Activated T-cell treated with anti-CD3 and anti-CD28 coated beads, Interleukin-2, amount 50 U/mL, for 24 hours (primary cell): Measurements from ENCODE around the gene RASGEF1C.
"Not testable (repeated sequence)": the region's sequence is repeated elsewhere in the genome, so short reads cannot be mapped to it uniquely, and the experiment has no call there.

Source experiments
- DNase-seq: peaks from one replicate; pipeline ENCODE4 v3.0.0-alpha.2; 2020
- H3K27ac Mint-ChIP-seq: 2 replicates; pipeline ENCODE4 v1.8.0; 2020; ENCODE audit warnings: mild to moderate bottlenecking, mixed read lengths
- H3K27me3 Mint-ChIP-seq: 2 replicates; pipeline ENCODE4 v1.8.0; 2020; ENCODE audit warnings: mixed read lengths
- H3K36me3 Mint-ChIP-seq: 2 replicates; pipeline ENCODE4 v1.8.0; 2020; ENCODE audit warnings: low read depth, mixed read lengths
- H3K4me1 Mint-ChIP-seq: 2 replicates; pipeline ENCODE4 v1.8.0; 2020; ENCODE audit warnings: low read depth, mixed read lengths
- H3K4me3 Mint-ChIP-seq: 2 replicates; pipeline ENCODE4 v1.8.0; 2020; ENCODE audit warnings: mild to moderate bottlenecking, moderate library complexity, mixed read lengths
- H3K9me3 Mint-ChIP-seq: 2 replicates; pipeline ENCODE4 v1.8.0; 2020; ENCODE audit warnings: mixed read lengths

Gene RASGEF1C

GRCh38 chr5:180215783-180216630, 7.0 kb upstream of the RASGEF1C start:
- Mint-ChIP-seq H3K4me1 (no peaks in the 10 kb centered on the region), H3K4me3 (no peak overlapping the region), H3K9me3 (peaks cover 32% of the 10 kb centered on the region), H3K27ac (no peak overlapping the region), H3K36me3 (peaks cover 6% of the 10 kb centered on the region), H3K27me3 (peaks cover 19% of the 10 kb centered on the region)
- DNase-seq, result no peak

DNA sequence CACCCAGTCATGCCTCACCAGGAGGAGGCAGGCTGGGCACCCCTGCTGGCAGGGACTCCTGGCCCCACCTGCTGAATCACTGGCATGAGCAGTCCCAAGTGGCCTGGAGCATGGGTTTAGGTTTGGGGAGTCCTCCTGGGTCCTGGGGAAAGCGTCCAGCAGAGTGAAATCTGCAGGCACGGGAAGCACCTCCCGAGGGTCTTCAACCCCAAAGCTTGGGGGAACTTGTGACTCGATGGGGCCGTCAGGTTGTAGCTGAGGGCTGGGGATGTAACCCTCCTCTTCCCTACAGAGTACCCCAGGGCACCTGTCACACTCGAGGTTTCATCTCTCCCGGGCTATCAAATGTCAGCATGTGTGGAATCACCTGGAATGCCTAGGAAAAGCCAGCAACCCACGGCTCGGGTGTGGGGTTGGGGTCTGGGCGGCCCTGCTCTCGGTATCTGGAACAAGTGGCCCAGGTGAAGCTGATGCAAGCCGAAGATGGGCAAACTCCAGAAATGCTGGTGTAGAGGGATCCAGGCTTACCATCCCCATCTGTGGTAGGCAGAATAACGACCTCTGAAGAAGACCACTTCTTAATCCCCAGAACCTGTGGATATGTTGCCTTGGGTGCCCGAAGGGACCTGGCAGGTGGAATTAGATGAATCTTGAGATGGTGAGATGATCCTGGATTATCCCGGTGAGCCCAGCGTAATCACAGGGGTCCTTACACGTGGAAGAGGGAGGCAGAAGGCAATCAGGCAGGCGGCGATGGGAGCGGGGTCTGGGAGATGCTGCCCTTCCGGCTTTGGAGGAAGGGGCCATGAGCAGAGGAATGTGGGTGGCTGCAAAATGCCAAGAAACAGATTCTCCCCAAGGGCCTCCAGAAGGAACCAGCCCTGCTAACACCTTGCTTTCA, 6.1 kb upstream of the RASGEF1C start:
- no peak overlapping the region for H3K4me3 Mint-ChIP-seq
- H3K36me3 Mint-ChIP-seq, result peaks cover 3% of the 10 kb centered on the region
- H3K4me1 Mint-ChIP-seq, result no peaks in the 10 kb centered on the region
- DNase-seq, result no peak
- peaks cover 28% of the 10 kb centered on the region for H3K27me3 Mint-ChIP-seq
- H3K27ac Mint-ChIP-seq, result no peak overlapping the region
- peaks cover 28% of the 10 kb centered on the region for H3K9me3 Mint-ChIP-seq

GRCh38 chr5:180213657-180214207, 4.7 kb upstream of the RASGEF1C start:
- Mint-ChIP-seq H3K27me3 (peaks cover 35% of the 10 kb centered on the region), H3K36me3 (peaks cover 2% of the 10 kb centered on the region), H3K9me3 (peaks cover 15% of the 10 kb centered on the region), H3K4me1 (no peaks in the 10 kb centered on the region), H3K4me3 (no peak overlapping the region), H3K27ac (no peak overlapping the region)
- no peak for DNase-seq

- peaks cover 2% of the 10 kb centered on the region for H3K36me3 Mint-ChIP-seq
- no peak for DNase-seq
- peaks cover 11% of the 10 kb centered on the region for H3K9me3 Mint-ChIP-seq
- H3K27me3 Mint-ChIP-seq, result peaks cover 38% of the 10 kb centered on the region
- no peak overlapping the region for H3K27ac Mint-ChIP-seq
- peaks cover 3% of the 10 kb centered on the region for H3K4me1 Mint-ChIP-seq
- no peak overlapping the region for H3K4me3 Mint-ChIP-seq
Observed at GRCh38 chr5:180213256-180213600, 4.2 kb upstream of the RASGEF1C start.

DNA sequence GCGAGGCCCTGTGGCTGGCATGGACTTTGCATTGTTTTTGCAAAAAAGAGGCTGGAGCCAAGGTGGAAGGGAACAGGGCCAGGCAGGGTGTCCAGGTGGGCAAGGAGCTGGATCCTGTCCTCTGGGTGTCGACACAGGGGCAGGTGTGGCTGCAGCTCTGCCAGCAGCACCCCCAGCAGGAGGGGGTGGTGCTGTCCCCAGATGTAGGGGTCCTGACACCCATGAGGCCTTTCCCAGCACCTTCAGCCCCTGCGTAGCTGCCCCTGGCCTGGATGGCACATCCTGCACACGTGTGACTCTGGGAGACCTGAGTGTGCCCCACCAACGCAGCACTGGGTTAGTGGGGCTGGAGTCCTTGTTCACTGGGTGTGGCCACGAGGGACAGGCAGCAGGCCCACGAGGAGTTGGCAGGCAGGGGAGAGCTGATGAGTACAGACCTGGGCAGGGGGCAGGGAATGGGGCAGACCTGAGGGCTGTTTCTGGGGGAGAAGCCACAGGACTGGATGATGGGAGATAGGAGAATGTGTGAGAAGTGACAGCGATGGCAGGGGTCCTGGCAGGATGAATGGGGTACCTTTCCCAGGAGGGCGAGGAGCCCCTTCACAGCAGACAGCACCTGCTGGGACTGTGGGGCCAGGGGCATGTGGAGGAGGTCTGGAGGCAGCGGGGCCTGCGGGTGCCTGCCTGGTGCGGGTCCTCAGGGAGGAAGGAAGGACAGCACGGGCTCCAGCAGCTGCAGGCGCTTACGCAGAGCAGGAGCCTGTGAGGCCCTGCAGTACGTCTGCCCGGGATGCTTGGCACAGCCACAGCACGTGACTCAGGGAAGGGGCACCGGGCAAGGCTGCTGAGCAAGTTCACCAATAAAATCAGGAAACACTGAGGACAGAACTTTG, 3.6 kb upstream of the RASGEF1C start:
- DNase-seq, result no peak
- peaks cover 8% of the 10 kb centered on the region for H3K4me1 Mint-ChIP-seq
- peaks cover 45% of the 10 kb centered on the region for H3K27me3 Mint-ChIP-seq
- H3K4me3 Mint-ChIP-seq, result no peak overlapping the region
- H3K36me3 Mint-ChIP-seq, result peaks cover 2% of the 10 kb centered on the region
- H3K9me3 Mint-ChIP-seq, result peaks cover 7% of the 10 kb centered on the region
- no peak overlapping the region for H3K27ac Mint-ChIP-seq

GRCh38 chr5:180211761-180212035, 2.7 kb upstream of the RASGEF1C start:
- H3K27me3 Mint-ChIP-seq, result peaks cover 51% of the 10 kb centered on the region
- peaks cover 11% of the 10 kb centered on the region for H3K4me1 Mint-ChIP-seq
- no peak overlapping the region for H3K27ac Mint-ChIP-seq
- peaks cover 2% of the 10 kb centered on the region for H3K36me3 Mint-ChIP-seq
- no peak overlapping the region for H3K4me3 Mint-ChIP-seq
- H3K9me3 Mint-ChIP-seq, result peaks cover 7% of the 10 kb centered on the region
- DNase-seq, result no peak

- H3K9me3 Mint-ChIP-seq, result peaks cover 6% of the 10 kb centered on the region
- no peak overlapping the region for H3K27ac Mint-ChIP-seq
- H3K4me3 Mint-ChIP-seq, result no peak overlapping the region
- peaks cover 12% of the 10 kb centered on the region for H3K4me1 Mint-ChIP-seq
- H3K36me3 Mint-ChIP-seq, result peaks cover 2% of the 10 kb centered on the region
- H3K27me3 Mint-ChIP-seq, result peaks cover 54% of the 10 kb centered on the region
- no peak for DNase-seq
Observed at GRCh38 chr5:180210961-180211760, 2.1 kb upstream of the RASGEF1C start.

DNA sequence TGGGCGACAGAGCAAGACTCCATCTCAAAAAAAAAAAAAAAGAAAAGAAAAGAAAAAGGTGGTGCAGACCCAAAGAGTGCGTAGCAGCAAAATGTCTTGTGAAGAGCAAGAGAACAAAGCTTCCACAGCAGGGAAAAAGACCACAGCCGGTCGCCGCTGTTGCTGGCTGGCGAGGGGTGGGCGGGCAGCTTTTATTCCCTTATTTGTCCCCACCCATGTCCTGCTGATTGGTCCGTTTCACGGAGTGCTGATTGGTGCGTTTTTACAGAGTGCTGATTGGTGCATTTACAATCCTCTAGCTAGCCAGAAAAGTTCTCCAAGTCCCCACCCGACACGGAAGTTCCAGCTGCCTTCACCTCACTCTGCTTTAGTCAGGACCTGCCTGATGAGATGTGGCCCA, 1.1 kb upstream of the RASGEF1C start:
- not testable (repeated sequence) for H3K4me3 Mint-ChIP-seq, DNase-seq, H3K36me3 Mint-ChIP-seq, H3K9me3 Mint-ChIP-seq, H3K27ac Mint-ChIP-seq
- peaks cover 12% of the 10 kb centered on the region for H3K4me1 Mint-ChIP-seq
- H3K27me3 Mint-ChIP-seq, result peaks cover 56% of the 10 kb centered on the region

DNA sequence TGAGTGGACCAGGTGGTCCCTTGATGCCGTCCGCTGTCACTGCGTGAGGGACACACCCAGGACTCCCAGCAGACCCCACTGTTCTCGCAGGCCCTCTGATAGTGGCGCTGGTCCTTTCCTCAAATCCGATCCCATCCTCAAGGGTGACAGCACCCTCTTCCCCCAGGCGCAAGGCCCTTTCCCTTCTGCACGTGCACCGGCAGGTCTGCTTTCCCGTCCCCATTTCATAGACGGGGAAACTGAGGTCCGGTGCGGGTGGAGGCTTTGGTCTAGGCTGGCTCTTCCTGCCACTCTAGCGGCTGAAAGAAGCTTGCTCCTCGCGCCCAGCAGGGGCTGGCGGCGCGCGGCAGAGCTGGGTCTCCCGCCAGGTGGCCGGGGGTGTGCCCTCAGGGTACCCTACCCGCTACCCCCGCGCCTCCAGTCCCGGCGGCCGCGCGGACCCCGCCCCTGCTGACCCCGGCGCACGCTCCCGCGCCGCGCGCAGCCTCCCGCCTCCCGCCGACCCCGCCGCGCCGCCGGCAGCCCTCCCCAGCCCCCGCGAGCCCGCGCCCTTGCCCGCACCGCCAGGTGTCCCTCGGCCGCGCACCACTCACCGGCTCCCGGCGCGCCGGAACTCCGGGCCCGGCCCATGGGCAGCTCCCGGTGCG, 453 bp downstream of the RASGEF1C start:
- peaks cover 58% of the 10 kb centered on the region for H3K27me3 Mint-ChIP-seq
- no peaks in the 10 kb centered on the region for H3K9me3 Mint-ChIP-seq
- DNase-seq, result no peak
- H3K36me3 Mint-ChIP-seq, result no peaks in the 10 kb centered on the region
- peaks cover 12% of the 10 kb centered on the region for H3K4me1 Mint-ChIP-seq
- H3K4me3 Mint-ChIP-seq, result peak overlapping the region; percentile 45
- no peak overlapping the region for H3K27ac Mint-ChIP-seq

DNA sequence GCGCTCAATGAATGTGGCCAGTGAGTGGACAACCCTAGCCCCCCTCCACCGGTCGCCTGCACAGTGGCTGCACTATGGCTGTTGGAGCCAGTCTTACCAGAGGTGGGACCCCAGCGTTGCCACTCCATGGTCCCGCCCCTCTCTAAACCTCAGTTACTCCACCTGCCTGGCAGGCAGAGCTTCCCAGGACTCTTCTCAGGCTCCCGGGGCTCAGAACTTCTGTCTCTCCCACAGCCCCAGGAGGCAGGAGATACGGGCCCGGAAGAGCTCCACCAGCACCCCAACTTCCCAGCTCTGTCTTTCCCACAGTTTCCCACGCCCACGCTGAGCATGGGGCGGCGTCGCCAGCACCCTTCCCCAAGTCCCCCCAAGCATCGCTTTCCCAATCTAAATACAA, 975 bp downstream of the RASGEF1C start:
- DNase-seq, result no peak
- Mint-ChIP-seq H3K4me1 (peaks cover 12% of the 10 kb centered on the region), H3K27ac (no peak overlapping the region), H3K27me3 (peaks cover 60% of the 10 kb centered on the region), H3K36me3 (no peaks in the 10 kb centered on the region), H3K4me3 (peak overlapping the region; percentile 45), H3K9me3 (no peaks in the 10 kb centered on the region)

DNA sequence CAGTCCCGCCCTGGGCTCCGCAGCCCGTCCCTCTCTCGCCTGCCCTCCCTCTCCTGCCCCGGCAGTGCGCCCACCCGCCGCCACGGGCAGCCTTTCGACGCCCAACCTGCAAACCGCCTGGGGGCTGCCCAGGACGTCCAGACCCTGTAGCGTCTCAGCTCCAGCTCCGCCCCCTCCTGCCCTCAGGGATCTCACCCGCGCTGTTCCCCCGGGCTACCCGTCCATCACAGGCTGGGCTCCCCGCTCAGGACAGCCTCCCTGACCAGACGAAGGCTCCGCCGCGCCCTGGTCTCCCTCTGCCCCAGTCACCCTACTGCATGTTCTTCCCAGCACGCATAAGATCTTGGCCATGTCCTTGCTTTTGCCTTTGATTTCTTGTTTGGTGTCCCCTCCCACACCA, 1.4 kb downstream of the RASGEF1C start:
- Mint-ChIP-seq H3K27ac (no peak overlapping the region), H3K4me3 (no peak overlapping the region), H3K36me3 (no peaks in the 10 kb centered on the region), H3K4me1 (peaks cover 12% of the 10 kb centered on the region), H3K27me3 (peaks cover 60% of the 10 kb centered on the region), H3K9me3 (no peaks in the 10 kb centered on the region)
- no peak for DNase-seq

DNA sequence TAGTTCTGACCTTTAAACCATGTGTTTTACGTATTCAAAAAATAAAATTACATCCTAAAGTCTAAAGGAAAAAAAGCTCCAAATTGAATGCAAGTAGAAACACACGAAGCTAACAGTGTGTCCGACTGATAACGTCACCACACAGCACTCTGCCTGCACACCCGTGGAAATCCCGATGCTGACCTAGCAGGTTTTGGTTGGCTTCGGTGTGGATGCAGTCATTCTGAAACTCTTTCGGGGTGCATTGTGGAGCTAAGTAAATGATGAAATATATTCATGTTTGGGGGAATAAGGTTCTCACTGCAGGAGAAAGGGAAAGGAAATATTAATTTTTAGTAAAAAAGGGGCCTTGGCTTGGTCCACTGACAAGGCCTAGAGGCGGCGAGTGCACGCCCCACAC, 2.0 kb downstream of the RASGEF1C start:
- Mint-ChIP-seq H3K4me1 (peaks cover 12% of the 10 kb centered on the region), H3K36me3 (no peaks in the 10 kb centered on the region), H3K9me3 (no peaks in the 10 kb centered on the region), H3K27ac (no peak overlapping the region), H3K27me3 (peaks cover 56% of the 10 kb centered on the region), H3K4me3 (no peak overlapping the region)
- no peak for DNase-seq

DNA sequence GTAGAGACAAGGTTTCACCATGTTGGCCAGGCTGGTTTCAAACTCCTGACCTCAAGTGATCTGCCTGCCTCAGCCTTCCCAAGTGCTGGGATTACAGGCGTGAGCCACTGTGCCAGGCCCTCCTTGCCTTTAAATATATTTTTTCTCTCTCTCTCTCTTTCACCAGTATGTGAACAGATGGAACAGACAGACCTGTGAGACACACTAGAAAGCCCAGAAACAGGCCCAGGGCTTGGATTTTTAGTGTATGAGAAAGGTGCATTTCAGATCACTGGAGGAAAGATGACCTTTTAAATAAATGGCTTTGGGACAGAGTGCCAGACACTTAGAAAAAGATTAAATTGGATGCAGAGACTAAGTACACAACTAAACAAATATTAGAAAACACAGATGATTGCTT, 3.1 kb downstream of the RASGEF1C start:
- no peaks in the 10 kb centered on the region for H3K36me3 Mint-ChIP-seq
- H3K27ac Mint-ChIP-seq, result no peak overlapping the region
- no peak for DNase-seq
- peaks cover 12% of the 10 kb centered on the region for H3K4me1 Mint-ChIP-seq
- peaks cover 62% of the 10 kb centered on the region for H3K27me3 Mint-ChIP-seq
- H3K4me3 Mint-ChIP-seq, result no peak overlapping the region
- no peaks in the 10 kb centered on the region for H3K9me3 Mint-ChIP-seq
